A673 (cell line): ENCODE measurements around the gene FGF5. TPM values are rescaled to one million over a fixed set of nuclear protein-coding genes. Genes with fewer than 3 reads are reported as not detected.
"Not testable (repeated sequence)": the region's sequence is repeated elsewhere in the genome, so short reads cannot be mapped to it uniquely, and the experiment has no call there.

Experiments used
- BruUV-seq: library from RNA; stranded (reverse); fragments of 400-500 nt; replicated peaks from 2 replicates; lab custom pipeline; 2021; lab: Mats Ljungman, UMichigan
- CTCF ChIA-PET: fragments of 300-600 bp; sonication (Branson Sonifier 250); formaldehyde crosslinking; loops from one replicate; lab custom pipeline; 2022; ENCODE audit warnings: antibody characterized with exemption; lab: Charles Lee
- POLR2A ChIA-PET: fragments of 300-600 bp; sonication (Branson Sonifier 250); formaldehyde crosslinking; loops from one replicate; lab custom pipeline; 2022; ENCODE audit warnings: antibody characterized with exemption; ENCODE audit not compliant: low non-redundant PET; lab: Charles Lee
- DNase-seq: peaks from one replicate; pipeline ENCODE4 v3.0.0-alpha.2; 2015; ENCODE audit warnings: low spot score
- H3K27ac ChIP-seq: fragments of 200-600 bp; sonication (generic); 2 replicates; pipeline ENCODE4 v1.5.1; 2016; ENCODE audit warnings: mixed run types, low read depth, mild to moderate bottlenecking, mixed read lengths, antibody characterized with exemption, low read length; ENCODE audit not compliant: poor library complexity, severe bottlenecking
- H3K27me3 ChIP-seq: fragments of 200-600 bp; sonication (generic); replicated peaks from 2 replicates; pipeline ENCODE4 v1.6.1; 2017; ENCODE audit warnings: mixed run types, low read depth, mild to moderate bottlenecking, mixed read lengths, antibody characterized with exemption, low read length; ENCODE audit not compliant: insufficient read depth, poor library complexity
- H3K36me3 ChIP-seq: fragments of 200-600 bp; sonication (generic); 2 replicates; pipeline ENCODE4 v1.6.1; 2016; ENCODE audit warnings: mixed run types, mild to moderate bottlenecking, mixed read lengths, antibody characterized with exemption, low read length; ENCODE audit not compliant: insufficient read depth, poor library complexity, severe bottlenecking
- H3K4me1 ChIP-seq: fragments of 200-600 bp; sonication (generic); 2 replicates; pipeline ENCODE4 v1.6.1; 2017; ENCODE audit warnings: mixed run types, mild to moderate bottlenecking, mixed read lengths, antibody characterized with exemption, low read length; ENCODE audit not compliant: insufficient read depth, poor library complexity, severe bottlenecking
- H3K4me3 ChIP-seq: fragments of 200-600 bp; sonication (generic); 2 replicates; pipeline ENCODE4 v1.5.1; 2016; ENCODE audit warnings: low read depth, mixed run types, mild to moderate bottlenecking, mixed read lengths, low read length; ENCODE audit not compliant: poor library complexity, severe bottlenecking
- H3K9me3 ChIP-seq: fragments of 200-600 bp; sonication (generic); 2 replicates; pipeline ENCODE4 v1.6.1; 2016; ENCODE audit warnings: mixed run types, low read depth, mild to moderate bottlenecking, mixed read lengths, antibody characterized with exemption, low read length; ENCODE audit not compliant: poor library complexity, severe bottlenecking
- CTCF ChIP-seq: fragments of 300-800, 200-600 bp; sonication (generic); conservative IDR thresholded peaks from 2 replicates; pipeline ENCODE4 v1.5.1; 2017; ENCODE audit warnings: low read depth, mild to moderate bottlenecking, antibody characterized with exemption, low read length, moderate library complexity, mixed read lengths
- EZH2 ChIP-seq: fragments of 200-600 bp; sonication (generic); IDR thresholded peaks from 2 replicates; pipeline ENCODE4 v1.6.1; 2017; ENCODE audit warnings: borderline replicate concordance, low read depth, mild to moderate bottlenecking, mixed read lengths, antibody characterized with exemption, low read length; ENCODE audit not compliant: poor library complexity, severe bottlenecking
- intact Hi-C: fragments of 100-400 bp; cut with micrococcal nuclease; formaldehyde crosslinking; loops from one replicate; pipeline ENCODE4 v1.10.0; 2022; ENCODE audit not compliant: unreplicated experiment
- total RNA-seq: library from RNA; stranded (reverse); gene quantifications from 2 replicates; pipeline ENCODE4 v1.2.3, GENCODE V29; 2021

Gene FGF5
- total RNA-seq, 1 experiment from 2014 or later, result not detected

GRCh38 chr4:80313627-80314026 lies 47.2 kb downstream of the FGF5 start:
- Histone ChIP-seq H3K27me3 (peaks cover 63% of the 10 kb centered on the region), H3K4me3 (no peak overlapping the region), H3K9me3 (no peaks in the 10 kb centered on the region), H3K27ac (no peak overlapping the region), H3K36me3 (no peaks in the 10 kb centered on the region), H3K4me1 (no peaks in the 10 kb centered on the region)
- no TSS peak for BruUV-seq
- ChIA-PET CTCF (no interaction called here), POLR2A (no interaction called here)
- DNase-seq, result no peak
- intact Hi-C loops, result no loop called here
- no peak for TF ChIP-seq CTCF

- POLR2A ChIA-PET, BruUV-seq, DNase-seq, H3K36me3 ChIP-seq, CTCF ChIA-PET, H3K9me3 ChIP-seq, H3K4me3 ChIP-seq, H3K4me1 ChIP-seq, intact Hi-C loops, H3K27ac ChIP-seq: not testable (repeated sequence)
- H3K27me3 ChIP-seq, result peaks cover 47% of the 10 kb centered on the region
Observed at GRCh38 chr4:80315848-80316247, 49.4 kb downstream of the FGF5 start.

GRCh38 chr4:80321341-80321740 lies 54.9 kb downstream of the FGF5 start:
- CTCF ChIA-PET, result no interaction called here
- H3K4me3 ChIP-seq, result no peak overlapping the region
- intact Hi-C loops, result no loop called here

More at GRCh38 chr4:80321341-80321740, 54.9 kb downstream of the FGF5 start:
- POLR2A ChIA-PET, result no interaction called here
- DNase-seq, result no peak
- H3K27ac ChIP-seq, result no peak overlapping the region
- no peaks in the 10 kb centered on the region for H3K4me1 ChIP-seq
- no TSS peak for BruUV-seq
- peaks cover 35% of the 10 kb centered on the region for H3K27me3 ChIP-seq
- no peaks in the 10 kb centered on the region for H3K36me3 ChIP-seq
- H3K9me3 ChIP-seq, result no peaks in the 10 kb centered on the region
- TF ChIP-seq EZH2, result no peak
- TF ChIP-seq CTCF, result no peak
